K562 treated with DMSO at 1 percent for 12 hours (cell line): Measurements from ENCODE around the gene MGP. TPM values are rescaled to one million over a fixed set of nuclear protein-coding genes. Genes with fewer than 3 reads are reported as not detected.

Experiments used
- total RNA-seq: library from RNA; unstranded; fragments of 300-600 nt; gene quantifications from 2 replicates; pipeline ENCODE4 v1.2.3, GENCODE V29; 2022; ENCODE audit not compliant: insufficient read depth

The MGP gene
- not detected in 2 replicates for total RNA-seq

DNA sequence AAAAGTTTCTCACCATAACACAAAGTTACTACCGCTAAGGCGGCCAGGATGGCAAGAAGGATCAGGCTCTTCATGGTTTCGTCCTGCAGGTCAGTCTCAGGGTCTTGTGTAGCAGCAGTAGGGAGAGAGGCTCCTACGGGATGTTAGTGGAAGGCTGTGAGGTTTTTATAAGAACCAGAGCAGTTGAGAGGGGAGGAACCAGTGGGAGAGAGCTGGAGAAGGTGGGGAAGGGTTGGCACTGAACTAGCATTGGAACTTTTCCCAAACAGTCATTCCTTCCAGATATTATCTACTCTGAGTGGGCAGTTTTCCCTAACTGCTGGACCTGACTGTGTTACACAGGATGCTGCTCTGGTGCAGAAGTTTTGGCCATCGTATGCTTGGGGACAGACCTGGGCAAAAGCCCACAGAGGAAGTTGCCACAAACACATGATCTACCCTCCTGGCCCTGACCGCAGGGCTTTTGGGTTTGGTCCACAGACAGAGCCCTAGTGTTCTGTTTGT lies at the start of gene MGP:
MGP (minus strand) TSS at position 137 of the 504 bp plus-strand sequence; CDS start at position 74, 63 bp downstream.

DNA sequence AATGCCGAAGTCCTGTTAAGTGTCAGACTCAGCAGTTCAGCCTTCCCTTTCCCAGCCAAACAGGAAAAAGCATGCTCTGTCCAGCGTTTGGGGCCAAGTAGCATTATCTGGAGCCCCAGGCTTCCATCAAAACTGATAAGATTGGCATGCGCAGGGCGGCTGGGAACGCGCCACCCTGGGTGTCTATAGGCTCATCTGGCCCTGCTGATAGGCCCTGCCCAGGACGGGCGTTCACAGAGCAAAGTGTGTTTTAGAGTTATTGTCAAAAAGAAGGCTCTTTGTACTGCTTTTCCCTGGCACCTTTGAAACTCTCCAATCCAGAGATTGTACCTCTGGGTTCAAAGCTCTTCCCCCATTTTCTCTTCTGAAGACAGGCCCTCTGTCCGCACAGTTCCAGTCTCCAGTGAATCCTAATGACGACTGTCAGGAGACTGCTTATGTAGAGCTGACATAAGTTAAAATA lies 42.2 kb downstream of the MGP start, which contains the start of gene ART4:
ART4 (minus strand) TSS at position 102 of the 463 bp plus-strand sequence. CDS start 413 bp downstream, outside the sequence.

Other genes with a start within 250 kb of the MGP start
- gene GUCY2C, start 189.3 kb downstream of the MGP start, total RNA-seq = not detected in 2 replicates
- 14.3 and 31.3 TPM in 2 replicates for gene WBP11, start 82.4 kb downstream of the MGP start, total RNA-seq
- 0.63 and 1.3 TPM in 2 replicates for gene C12orf60, start 82.2 kb downstream of the MGP start, total RNA-seq
- gene SMCO3, start 71.7 kb downstream of the MGP start, total RNA-seq = not detected in 2 replicates
- gene ART4, start 42.3 kb downstream of the MGP start, total RNA-seq = not detected in 2 replicates
- not detected in 2 replicates for gene ERP27, start 52.7 kb upstream of the MGP start, total RNA-seq
- 49.9 and 71.8 TPM in 2 replicates for gene ARHGDIB, start 75.7 kb upstream of the MGP start, total RNA-seq
- gene PDE6H, start 87.2 kb upstream of the MGP start, total RNA-seq = not detected in 2 replicates